SK-N-DZ (cell line): ENCODE results near the gene GOLGA6A.

Experiments used
- DNase-seq: peaks from one replicate; pipeline ENCODE4 v3.0.0-alpha.2; 2015; ENCODE audit warnings: low spot score
- small RNA-seq, 2 experiments: library from RNA; depleted of rRNA; stranded (forward); fragments of <200 nt; gene quantifications; one replicate each; pipeline ENCODE3, GENCODE V24; 2014

Gene GOLGA6A

DNA sequence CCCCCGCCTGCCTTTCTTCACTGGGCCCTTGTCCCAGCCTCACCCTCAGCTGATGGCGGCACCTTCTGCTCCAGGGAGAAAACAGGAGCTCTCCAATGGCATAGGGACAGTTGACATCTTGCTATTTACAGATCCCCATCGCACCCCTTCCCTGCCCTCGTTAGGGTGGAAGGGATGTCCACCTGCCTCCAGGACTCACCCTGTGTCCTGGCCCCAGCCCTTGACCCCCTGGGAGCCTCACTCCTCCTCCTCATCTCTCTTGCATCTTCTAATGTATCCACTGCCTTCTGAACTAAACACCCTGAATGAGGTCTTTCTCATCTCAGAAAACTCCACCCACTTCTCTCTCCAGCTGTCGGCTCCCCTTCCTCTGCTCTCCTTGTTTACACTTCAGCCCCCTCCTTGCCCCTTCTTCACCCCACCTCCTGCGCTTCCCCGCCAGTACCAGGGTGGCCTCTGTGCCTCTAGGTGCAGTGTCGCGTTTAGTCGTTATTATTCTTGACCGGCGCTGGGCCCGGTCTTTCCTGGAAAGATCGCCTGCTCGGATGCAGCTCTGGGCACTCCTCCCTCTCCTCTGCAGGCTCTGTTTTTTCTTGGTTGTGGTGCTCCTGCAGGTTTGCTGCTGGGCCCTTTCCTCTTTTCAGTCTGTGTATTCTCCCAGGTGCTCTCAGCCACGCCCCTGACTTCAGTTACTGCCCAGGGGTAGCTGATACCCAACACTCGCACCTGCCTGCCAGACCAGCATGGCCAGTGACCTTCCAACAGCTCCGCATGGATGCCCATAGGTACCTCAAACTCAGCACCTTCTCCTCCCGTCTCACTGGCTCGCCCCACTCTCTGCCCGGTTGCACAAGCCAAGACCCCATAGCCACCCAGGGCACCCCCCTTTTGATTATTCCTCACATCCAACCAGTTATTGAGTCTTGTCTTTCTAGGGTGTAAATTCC lies 44.9 kb downstream of the GOLGA6A start:
- no peak for DNase-seq

DNA sequence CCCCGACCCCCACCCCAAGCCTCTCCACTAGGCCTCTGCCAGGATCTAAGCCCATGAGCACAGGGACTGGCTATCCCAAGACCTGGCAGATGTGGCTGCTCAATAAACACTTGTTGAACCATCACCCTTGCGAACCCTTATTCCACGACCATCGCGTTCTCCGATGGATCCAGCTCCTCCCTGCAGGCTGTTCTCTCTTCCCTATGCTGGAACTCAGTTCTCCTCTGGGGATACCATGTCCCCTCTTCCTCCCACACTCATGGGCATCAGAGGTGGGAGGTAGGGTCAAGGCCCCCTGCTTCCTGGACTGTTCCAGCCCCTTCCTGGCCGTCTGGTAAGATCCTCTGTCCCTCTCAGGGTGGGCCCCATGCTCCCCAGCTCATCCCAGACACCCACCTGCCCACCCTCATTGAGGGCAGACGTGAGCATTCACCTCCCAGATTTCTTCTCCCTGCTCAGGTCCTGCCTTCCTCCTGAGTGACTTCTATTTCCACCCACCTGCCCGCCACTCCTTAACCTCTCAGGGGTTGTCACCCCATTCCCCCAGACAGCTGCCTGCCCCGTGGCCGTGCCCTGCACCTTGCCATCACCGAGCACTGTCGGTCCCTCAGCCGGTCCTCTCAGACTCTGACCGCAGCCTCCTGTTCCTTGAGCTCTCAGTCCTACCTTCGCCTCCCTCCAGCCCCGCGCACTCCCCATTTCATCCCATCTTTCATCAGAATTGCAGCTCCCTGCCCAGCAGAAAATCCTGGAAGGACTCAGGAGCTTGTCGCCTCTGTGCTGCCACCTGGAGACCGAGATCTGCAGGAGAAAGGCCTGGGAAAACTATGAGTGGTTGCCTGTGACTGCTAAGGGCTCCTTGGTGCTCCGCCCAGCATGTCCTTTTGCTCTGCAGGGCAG lies 45.8 kb downstream of the GOLGA6A start:
- DNase-seq: peak; percentile 68

DNA sequence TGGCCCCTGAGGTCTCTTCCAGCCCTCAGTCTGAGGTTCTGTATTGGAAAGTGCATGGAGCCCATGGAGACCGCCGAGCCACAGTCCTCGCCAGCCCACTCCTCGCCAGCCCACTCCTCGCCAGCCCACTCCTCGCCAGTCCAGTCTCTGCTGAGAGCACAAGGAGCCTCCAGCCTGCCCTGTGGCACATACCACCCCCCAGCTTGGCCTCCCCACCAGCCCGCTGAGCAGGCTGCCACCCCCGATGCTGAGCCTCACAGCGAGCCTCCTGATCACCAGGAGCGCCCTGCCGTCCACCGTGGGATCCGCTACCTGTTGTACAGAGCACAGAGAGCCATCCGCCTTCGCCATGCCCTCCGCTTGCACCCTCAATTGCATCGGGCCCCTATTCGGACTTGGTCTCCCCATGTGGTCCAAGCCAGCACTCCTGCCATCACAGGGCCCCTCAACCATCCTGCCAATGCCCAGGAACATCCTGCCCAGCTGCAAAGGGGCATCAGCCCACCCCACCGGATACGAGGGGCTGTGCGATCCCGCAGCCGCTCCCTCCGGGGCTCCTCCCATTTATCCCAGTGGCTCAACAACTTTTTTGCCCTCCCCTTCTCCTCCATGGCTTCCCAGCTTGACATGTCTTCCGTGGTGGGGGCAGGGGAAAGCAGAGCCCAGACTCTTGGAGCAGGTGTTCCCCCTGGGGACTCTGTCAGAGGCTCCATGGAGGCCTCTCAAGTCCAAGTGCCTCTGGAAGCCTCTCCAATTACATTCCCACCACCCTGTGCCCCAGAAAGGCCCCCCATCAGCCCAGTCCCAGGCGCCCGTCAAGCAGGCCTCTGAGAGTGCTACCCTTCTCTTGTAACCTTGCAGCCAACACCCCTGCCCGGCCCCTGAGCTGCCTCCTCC lies 47.0 kb downstream of the GOLGA6A start:
- DNase-seq: no peak

DNA sequence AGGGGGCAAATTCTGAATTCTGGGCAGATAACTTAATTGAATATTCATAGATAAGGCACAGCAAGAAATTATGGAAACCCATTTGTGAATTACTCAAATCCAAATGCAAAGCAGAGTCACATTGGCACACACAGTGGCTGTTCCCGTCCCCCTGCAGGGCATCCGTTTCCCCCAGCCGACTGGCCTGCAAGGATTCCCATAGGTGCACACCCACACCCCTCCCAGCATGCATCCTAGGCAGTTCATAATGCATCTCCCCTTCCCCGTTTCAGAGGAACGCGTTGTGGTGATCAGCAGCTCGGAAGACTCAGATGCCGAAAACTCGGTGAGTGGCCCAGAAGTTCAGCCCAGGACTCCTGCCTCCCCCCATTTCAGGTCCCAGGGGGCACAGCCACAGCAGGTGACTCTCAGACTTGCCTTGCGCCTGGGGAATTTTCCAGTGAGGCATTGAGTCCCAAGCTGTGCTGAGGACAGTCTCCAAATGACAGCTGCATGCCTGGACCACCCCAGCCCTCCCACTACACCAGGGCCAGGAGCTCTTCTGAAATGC lies 48.1 kb downstream of the GOLGA6A start:
- no peak for DNase-seq

DNA sequence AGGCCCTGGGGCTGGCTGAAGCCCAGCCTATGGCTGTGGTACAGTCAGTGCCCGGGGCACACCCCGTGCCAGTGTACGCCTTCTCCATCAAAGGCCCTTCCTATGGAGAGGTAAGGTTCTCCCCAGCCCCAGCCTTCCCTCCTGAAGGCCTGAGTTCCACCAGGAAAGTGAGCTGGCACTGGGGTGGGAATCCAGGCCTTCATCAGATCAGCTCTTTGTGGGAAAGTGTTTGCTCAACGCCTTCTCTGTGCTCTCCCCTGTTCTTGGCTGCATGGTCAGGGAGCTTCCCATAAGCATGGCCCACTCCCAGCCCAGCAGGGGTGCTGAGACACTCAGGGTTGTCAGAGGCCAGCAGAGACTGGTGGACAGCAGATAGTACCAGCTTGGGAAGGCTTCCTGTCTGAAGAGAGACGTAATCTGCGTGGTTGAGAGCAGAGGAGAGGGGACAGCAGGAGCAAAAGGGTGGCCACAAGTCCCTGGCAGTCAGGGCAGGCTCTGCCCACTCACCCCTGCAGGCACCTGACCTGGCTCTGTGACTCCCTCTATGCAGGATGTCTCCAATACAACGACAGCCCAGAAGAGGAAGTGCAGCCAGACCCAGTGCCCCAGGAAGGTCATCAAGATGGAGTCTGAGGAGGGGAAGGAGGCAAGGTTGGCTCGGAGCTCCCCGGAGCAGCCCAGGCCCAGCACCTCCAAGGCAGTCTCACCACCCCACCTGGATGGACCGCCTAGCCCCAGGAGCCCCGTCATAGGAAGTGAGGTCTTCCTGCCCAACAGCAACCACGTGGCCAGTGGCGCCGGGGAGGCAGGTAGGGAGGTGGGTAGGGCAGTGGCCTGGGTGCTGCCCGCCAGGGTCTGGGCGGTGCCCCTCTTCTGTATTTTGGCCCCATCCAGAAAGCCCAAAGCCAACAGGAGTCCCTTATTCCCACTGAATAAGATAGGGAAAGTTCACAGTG lies 49.5 kb downstream of the GOLGA6A start:
- DNase-seq: no peak

DNA sequence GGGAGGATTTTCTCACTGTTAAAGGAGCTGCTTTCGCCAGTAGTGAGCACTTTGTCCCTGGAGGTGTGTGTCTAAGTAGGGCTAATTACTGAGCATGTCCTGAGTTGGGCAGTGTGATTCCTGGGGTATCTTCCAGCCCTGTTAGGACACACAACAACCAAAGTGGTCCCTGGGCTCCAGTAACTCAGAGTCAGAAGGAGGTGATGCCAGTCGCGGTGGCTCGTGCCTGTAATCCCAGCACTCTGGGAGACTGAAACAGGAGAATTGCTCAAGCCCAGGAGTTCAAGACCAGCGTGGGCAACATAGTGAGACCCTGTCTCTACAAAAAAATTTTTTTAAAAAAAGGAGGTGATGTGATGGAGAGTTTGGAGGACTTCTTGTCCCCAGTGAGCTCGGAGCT lies 50.3 kb downstream of the GOLGA6A start:
- DNase-seq: no peak

DNA sequence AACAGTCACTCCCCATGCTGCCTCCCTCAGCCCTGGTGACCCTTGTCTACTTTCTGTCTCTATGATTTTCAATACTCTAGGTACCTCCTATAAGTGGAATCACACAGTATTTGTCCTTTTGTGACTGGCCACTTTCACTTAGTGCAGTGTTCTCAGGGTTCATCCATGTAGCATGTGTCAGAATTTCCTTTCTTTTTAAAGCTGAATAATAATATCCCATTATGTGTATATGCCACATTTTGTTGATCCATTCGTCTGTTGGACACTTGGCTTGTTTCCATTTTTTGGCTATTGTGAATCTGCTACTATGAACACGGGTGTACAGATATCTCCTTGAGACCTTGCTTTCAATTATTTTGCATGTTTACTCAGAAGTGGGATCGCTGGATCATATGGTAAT lies 53.7 kb downstream of the GOLGA6A start:
- DNase-seq: no peak

DNA sequence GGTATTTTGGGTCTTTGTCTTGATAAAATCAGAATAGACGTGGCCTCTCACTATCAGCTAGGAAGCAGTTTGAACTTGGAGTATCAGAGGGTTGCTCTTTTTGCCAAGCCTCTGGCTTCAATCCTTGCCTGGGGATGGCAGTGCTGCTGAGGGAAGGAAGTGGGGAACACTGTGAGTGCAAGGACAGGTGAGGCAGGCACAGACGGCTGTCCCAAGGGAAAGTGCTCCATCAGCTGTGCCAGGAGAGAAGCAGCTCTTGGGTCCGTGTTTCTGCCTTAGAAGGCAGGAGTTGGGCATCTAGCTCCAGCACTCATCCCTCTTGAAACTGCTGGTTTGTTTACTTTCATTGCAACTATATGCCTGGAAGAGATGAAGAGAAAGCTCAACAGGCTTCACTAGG lies 54.7 kb downstream of the GOLGA6A start:
- DNase-seq: no peak

DNA sequence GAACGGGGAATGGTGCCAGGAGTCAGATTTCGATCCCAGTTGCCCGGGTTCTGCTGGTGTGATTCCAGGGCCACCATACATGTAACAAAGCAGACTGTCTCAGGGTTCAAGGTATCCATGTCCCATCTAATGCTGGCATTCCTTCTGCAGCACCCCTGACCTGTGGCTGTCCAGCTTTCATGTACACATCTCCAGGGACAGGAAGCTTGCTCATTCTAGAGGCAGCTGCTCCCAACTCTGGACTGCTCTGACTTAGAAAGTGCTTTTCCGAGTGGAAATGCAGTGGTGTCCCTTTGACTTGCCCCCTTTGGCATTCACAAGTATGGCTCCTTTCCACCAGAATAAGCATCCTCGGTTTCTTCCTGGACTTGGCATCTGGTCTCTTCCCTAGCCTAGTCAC lies 56.9 kb downstream of the GOLGA6A start:
- no peak for DNase-seq

DNA sequence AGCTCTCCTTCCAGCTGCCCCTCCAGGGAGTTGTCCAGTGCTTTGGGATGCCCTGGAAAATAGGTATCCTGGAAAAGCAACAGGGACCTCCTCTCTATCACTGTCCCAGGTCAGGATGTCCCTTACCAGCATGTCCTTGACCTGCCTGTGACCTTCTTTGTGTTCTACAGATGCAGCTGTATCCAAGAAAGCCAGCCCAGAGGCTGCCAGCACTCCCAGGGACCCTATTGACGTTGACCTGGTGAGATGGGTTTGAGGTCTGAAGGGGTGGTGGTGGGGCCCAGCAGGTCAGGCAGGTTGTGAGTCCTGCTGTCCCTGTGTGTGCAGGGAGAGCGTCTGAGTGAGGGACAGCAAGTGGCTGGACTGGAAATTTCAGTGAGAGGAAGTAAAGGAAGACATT lies 57.7 kb downstream of the GOLGA6A start:
- DNase-seq: no peak

DNA sequence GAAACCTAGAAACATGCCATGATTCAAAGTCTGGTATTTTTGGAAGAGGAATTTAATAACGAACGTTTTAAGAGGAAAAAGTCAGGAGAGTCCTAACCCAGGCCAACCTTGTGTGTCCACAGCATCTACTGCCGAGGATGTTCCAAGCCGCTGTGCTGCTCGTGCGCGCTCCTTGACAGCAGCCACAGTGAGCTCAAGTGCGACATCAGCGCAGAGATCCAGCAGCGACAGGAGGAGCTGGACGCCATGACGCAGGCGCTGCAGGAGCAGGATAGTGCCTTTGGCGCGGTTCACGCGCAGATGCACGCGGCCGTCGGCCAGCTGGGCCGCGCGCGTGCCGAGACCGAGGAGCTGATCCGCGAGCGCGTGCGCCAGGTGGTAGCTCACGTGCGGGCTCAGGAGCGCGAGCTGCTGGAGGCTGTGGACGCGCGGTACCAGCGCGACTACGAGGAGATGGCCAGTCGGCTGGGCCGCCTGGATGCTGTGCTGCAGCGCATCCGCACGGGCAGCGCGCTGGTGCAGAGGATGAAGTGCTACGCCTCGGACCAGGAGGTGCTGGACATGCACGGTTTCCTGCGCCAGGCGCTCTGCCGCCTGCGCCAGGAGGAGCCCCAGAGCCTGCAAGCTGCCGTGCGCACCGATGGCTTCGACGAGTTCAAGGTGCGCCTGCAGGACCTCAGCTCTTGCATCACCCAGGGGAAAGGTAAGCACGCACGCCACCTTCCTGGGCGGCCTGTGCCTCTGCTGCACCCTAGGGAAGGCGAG lies 59.5 kb downstream of the GOLGA6A start:
- no peak for DNase-seq

Small RNA genes within 50 kb of the gene (small RNA-seq; reads per million reads assigned to genes)
- gene RN7SL429P: 0 reads per million in 2 experiments
